Activated CD8-positive, alpha-beta memory T cell treated with anti-CD3 and anti-CD28 coated beads, Interleukin-2, amount 50 U/mL, for 1 hour (primary cell): ENCODE data around the gene LYPD1.

Experiments used
- DNase-seq: peaks from one replicate; pipeline ENCODE4 v3.0.0-alpha.2; 2020; ENCODE audit errors: extremely low read depth

The LYPD1 gene

DNA sequence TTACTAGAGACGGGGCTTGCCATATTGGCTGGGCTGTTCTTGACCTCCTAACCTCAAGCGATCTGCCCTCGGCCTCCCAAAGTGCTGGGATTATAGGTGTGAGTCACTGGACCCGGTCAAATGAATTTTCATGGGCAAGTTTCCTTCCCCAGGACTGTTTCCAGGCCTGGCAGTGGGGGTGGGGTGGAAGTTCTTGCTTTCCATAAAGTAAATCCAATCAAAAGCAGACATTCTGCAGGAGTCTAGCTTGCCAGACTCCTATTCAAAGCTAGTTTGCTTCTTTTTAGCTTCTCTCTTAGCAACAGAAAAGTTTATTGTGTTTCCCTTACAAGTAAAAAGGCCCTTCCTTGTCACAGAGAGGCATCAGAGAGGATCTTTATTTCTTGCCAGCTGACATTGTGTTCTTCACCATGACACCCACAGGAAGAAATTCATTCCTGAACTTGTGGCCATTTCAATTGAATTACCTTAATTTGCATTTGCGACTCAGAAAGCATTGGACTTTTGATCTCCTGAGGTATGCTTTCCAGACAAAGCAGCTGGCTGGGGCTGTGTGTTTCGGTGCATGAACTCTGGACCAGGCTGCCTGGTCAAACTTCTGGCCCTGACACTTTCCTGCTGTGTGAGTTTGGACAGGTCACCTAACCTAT is 37.9 kb downstream of the LYPD1 start:
- no peak for DNase-seq

DNA sequence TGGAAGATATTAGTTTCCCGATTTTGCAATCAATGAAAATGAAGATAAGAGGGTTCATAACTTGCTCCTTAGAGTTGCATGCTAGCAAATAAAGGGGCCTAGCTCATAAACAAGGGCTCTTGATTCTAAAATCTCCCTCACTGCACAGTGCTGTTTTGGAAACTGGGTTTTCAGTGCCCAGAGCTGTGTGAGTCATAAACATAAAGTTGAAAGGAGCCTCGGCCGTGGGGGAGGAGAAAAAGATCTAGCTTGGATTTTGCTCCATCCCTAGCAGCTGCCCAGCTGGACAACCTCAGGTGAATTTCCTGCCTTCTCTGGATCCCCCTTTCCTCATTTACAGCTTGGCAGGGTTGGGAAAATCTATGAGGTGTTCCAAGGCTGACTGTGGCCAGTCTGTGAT is 42.5 kb downstream of the LYPD1 start:
- DNase-seq: no peak

DNA sequence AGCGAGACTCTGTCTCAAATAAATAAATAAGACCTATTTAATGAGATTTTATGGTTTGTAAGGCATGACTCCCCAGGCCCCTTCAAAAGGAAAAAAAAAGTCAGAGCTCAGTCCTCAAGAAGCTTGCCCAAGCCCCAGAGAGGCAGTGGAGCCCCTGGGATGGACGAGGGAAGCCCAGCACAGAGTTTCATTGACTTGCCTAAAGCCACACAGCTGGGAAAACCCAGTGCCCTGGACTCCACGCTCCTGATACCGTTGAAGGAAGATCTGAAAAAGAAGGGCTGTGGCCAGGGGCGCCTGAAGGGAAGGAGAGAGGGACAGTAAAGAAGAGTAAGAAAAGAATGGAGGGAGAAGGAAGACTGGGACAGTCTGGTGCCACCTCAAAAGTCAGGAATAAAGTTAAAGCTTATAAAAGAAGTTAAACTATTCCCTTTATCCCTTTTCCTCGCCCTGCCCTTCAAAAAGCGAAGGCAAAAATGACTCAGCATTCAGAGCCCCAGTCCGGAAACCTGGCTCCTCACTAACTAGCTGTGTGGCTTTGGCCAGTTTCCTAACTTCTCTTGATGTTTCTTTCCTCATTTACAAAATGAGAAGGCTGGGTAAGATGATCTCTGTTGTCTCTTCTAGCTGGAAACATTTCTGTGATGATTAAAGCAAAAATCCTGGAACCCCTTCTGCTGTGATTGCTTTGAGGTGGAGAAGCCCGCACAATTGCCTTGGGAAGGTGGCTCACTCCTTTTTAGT is 46.7 kb downstream of the LYPD1 start:
- no peak for DNase-seq

DNA sequence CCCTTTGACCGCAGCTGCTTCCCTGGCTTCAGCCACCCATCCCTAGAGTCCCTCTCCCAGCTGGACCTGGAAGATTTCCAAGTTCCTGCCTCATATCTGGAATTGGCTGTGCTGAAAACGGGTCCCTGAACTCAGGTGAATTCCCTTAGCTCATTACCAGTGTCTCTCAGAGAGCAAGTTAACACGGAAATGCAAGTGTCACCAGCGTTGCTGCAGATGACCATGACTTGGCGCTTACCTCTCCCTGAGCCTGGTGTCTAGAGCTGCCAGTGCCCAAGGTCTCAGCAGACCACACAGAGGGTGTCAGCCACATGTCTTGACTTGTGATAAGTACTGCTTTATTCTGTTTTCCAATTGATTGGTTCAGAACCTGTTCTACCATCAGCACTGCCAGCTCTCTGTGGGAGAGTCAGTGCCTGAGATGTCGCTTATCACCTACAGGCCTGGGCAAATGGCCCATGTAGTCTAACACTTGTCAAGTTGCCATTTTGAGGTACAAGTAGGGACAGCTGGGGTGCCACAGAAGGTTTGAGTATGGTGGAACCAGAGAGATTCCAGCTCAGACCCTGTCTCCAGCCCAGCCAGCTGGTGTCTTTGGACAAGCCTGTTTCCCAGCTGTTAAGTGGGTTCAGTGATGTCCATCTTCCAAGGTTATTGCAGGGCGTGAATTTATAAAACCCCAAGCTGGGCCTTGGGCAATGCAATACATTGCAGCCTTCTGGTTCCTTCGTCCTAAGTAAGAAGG is 48.7 kb downstream of the LYPD1 start:
- DNase-seq: no peak

DNA sequence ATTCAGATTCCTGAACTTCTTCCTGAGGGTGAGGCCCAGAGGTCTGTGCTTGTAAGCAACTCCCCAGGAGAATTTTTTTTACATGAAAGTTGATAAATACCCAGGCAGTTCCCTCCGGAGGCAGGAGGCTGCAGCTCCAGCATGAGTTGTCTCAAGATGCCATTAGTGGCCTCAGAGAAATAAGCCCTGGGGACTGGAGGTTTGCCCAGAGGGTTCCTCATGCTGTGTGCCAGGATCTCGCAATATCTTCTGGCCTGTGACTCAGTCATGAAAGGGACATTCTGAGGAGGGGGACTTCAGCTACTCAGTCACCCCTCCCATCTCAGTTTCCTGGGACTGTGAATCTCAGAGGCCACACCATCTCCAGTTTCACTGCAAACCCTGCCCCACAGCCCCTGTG is 49.9 kb downstream of the LYPD1 start:
- DNase-seq: no peak

DNA sequence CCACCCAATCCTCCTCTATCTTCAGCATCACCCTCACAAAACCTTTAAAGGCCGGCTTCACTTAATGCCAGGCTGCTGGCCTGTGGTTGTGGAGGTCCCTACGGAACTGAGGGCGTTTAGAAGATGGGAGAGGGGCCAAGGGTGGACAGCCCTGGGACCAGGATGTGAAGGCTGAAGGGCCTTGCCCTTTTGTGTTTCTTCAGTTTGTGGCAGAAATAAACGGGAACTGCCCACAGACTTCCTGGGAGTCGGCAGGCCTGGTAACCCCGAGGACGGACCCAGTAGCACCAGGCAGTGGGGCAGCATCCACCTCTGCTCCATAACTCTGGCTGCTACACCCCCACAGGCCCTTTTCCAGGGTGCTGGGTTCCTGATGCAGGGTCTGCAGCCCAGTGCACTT is 51.3 kb downstream of the LYPD1 start:
- no peak for DNase-seq

DNA sequence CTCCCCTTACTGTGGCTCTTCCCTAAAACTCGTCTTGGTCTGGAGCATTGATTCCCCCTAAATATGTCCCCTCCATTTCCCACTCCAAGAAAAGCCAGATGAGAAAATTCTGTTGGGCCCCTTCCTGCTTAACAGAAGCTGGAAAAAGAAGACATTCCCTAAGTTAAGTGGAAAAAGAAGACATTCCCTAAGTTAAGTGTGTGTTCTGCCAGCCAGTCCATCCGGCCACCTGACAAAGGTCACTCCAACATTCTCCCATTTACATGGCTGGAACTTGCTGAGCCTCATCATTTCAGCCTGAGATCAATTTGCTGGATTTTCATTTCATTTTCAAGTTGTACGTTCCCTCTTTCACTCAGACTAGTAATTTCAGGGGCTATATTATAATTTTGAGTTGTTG is 52.0 kb downstream of the LYPD1 start:
- DNase-seq: no peak

DNA sequence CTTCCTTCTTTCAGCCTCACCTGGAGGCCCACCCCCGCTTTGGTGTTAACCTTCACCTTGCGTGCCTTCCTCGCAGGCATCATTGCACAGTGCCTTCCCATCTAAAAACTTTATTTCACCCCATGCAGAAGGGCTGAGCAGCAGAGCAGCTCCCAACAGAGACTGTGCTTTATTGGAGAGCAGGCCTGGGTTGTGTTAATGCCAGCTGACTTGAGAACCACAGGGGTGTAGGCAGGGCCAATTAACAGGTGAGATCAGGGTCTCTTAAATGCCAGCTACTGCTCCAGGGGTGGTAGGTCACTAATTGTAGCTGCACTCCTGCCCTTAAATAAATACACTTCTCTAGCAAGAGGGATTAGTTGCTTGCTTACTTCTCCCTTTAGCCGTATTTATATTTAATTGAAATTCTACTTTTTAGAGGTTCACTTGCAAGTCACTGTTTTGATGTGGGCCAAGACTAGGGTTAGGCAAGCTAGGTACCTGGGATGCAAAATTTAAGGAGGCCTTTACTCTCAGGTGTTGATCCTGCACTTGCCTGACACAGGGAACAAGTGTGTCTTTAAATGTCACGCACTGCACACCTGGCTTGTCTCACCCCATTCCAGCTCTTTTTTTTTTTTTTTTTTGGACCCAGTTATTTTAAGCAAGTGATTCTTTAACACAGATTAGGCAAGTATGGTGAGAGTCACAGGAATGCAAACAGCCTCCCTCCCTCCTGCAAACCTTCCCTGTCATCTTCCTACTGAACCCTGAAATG is 54.5 kb downstream of the LYPD1 start:
- DNase-seq: no peak

DNA sequence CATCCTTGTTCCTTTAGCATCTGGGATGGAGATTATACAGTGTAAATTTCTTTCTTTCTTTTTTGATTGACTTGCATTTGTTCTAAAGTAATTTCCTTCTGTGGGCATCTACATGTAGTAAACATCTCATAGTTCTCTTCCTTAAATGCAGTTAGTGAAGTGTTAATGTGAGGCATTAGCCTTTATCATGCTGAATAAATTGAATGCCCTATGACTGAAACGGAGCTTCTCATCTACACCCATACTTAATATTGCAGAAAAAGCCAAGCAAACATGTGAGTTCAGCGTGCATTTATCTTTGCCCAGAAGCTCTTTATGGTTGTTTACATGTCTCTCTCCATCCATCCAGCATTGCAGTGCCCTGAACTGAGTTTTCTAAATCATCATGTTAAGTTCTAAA is 58.3 kb downstream of the LYPD1 start:
- no peak for DNase-seq

DNA sequence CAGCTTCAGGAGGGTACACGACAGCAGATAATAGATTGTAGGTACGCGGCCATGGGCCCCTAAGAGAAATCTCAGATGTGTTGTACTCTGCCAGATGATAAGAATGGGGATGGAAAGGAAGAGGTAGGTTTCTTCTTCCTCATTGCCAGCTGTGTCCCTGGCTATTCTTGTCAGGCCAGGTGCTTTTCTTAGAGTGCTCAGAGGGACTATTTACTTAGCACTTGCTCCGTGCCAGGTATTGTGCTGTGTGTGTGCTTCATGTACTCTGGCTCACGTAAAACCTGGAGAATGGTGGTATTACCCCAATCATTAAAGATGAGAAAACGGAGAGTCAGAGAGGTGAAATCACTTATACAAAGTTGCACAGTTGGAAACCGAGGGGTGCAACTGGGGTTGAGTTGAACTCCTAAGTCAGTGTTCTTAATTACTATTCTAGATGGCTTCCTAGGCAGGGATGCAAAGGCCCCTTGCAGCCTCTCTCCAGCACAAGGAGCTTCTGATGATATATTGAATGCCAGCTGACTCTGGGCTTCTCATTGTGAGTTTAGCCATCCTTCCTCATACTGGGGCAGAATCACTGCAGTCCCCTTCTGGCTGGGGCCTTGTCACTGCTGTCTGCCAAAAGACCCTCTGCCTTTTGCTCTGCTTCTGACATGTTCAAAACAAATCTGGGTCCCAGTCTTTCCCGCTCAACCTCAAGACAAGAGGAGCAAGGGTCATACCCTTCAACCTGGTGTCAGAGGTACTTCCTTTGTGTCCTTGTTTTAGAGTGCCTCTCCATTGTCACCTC is 60.7 kb downstream of the LYPD1 start:
- no peak for DNase-seq

DNA sequence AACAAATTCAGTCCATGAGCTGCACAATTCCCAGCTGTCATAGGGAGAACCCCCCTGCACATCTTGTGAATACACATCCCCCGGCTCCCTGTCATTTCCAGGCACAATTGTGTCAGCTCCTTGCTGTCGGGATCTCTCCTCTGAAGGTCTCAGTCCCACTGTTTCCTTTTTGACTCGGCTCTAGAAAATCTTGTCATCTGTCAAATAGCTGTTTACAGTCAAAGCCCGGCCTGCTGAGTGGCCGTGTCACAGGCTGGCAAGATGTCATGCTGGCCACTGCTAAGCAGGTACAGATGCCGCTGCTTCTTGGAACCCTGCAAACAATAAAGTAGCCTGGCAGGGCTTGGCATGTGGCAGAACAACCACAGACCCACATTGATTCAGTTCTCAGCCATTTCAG is 61.7 kb downstream of the LYPD1 start:
- no peak for DNase-seq

DNA sequence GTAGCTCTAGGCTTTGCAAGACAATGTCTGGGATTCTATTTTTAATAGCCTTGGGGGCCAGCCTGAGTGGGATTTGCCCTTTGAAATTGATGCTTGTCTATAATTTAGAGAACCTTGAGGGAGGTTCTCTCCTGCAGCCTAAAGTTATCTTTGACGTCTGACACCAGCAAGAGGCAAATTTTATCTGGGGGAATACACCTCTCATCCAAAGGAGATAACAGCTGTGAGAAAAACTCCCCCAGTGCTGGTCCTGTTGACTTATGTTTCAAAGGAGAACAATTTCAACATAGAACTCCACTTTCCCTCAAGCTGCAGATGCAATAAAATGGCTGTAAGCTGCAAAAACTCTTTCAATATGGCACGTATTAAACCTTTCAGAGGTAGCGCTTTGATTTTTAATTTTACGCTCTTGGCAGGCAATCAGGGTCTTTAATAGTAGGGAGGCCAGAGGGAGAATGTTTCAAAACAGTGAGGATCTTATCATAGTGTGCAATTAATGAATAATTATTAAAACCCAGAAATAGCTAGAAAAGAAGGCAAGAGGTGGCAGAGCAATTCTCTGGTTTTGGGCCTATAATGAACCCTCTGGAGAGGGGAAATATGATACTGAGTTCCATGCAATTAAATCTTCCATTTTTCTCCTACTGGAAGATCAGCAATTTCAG is 62.4 kb downstream of the LYPD1 start:
- no peak for DNase-seq

DNA sequence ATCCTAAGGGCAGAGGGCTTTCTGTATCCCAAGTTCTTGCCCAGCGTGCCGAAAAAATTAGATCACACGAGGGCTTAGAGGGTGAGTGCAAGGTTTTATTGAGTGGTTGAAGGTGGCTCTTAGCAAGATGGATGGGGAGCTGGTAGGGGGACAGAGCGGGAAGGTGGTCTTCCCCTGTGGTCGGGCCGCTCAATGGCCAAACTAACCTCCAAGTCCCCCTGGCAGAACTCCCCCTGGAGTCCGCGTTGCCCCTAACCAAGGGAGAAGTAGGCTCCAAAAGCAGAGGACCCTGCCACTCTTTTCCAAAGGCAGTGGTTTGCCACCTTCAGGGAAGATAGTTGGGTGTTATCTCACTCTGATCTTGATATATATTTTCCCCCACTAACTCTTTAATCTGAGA is 63.4 kb downstream of the LYPD1 start:
- DNase-seq: no peak

DNA sequence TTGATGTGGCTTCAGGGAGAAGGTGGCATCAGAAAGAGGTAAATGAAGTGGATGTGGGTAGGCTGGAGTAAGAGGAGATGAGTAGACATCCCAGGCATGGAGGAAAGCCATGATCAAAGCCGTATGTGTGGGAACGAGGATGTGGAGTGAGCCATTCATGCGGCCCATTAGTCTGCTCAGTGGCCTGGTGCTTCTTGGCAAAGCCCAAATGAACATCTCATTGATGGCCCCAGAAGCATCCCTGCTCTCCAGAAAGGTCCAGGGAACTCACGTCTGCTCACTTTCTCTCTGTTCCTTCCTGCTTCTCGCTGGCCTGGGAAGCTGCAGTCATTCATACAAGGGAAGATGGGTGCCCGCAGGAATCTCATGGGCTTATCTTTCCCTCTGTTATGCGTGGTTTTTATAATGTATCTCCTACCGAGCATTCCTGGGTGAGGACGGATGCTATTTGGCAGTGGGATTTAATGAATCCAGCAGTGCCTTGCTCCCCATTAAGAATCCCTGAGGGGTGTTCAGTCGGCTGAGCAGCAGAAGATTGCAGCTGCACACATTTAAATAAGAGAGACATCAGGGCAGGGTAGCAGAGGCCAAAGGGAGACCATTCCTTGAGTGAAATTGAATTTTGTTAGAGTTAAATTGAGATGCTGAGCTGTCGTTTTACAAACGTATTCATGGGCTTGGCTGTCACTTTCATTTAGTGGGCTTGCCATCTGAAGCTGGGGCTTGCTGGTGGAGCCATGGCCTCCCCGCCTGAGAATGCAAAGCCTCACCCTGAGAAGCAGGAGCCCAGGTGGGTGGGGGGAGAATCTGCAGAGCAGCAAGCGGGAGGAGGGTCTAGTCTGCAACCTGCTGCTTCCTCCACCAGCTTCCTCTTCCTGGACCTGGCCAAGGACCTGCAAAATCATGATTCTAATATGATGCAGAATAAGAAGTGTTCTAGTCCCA is 64.5 kb downstream of the LYPD1 start:
- DNase-seq: no peak

DNA sequence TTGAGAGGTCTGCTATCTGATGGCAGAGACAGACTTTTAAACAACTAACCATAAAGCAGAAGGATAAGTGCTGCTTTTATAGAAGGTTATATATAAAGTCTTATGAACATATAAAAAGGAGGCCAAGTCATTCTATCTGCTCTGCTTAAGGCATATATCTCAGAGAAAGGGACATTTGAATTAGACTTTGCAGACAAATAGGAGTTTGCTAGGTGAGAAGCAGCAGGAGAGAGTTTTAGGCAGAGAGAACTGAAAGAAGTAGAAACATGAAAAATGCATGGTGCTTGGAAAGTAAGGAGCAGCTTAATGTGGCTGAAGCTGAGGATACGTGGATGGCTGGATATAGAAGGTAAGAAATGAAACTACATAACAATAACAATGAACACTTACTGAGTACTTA is 65.4 kb downstream of the LYPD1 start:
- no peak for DNase-seq

DNA sequence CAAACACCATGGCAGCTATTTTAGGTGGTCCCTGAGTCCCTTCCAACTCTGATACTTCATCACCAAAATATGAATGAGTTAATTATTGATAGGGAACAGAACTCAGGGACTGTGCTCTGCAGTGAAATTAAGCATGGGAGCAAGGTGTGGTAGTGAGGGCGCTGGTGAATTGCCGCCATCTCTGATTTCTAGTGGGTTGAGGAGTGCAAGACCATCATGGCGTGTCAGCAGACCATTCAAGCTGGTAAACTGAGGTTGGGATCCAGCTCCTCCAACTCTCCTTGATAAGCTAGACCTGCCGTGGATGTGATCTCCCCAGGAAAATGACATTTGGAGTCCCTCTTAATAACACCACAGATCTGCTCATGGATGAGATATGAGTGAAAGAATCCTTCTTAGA is 70.4 kb downstream of the LYPD1 start:
- DNase-seq: no peak

DNA sequence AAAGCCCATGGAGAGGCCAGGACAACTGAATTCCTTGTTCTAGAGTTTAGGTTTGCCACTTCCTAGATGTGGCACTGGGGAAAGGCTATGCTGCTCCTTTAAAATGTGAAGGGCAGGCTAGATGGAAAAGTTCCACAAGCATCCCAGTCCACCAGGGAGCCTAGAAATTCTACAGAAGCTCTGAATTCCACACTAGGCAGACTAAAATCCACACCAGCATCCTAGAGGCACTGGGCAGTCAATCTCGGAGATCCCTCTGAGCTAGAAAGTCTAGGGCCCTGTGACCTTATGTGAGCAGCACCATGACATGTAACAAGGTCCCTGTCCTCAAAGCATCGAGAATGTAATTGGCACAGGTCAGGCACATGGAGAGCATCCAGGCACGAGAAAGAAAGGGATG is 71.5 kb downstream of the LYPD1 start:
- DNase-seq: no peak

DNA sequence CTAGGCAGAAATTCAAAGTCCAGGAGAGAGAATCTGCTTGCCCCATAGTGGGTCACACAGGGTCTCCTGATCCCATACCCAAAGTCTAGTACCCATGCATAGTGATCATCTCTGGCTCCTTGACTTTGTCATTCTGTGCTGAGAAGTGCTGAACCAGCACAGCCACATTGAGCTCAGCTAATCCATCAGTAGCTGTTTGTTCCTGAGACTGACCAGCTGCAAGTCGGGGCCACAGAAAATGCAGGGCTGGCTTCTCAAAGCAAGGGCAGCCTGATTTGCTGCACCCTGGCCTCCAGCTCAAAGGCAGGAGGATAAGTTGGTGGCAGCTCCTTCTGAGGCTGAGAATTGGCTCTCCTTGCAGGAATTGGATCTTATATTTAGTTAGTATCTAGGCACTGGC is 72.2 kb downstream of the LYPD1 start:
- no peak for DNase-seq

DNA sequence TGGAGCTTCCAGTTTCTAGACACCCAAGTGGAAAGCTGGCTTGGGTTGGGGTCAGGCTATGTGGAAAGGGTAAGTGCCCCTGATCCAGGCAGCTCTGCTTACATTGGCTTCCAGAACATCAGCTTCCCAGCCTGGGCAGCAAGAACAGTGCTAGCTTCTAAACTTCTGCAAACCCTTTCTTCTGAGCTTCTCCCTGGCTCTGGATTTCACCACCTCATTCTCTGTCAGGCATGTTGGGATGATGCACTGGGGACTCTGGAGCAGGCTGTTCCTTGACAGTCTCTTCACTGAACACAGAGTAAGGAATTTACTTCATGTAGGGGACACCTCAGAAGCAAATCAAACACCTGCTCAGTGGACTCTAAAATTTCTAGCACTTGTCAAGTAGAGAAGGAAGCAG is 72.8 kb downstream of the LYPD1 start:
- DNase-seq: no peak

DNA sequence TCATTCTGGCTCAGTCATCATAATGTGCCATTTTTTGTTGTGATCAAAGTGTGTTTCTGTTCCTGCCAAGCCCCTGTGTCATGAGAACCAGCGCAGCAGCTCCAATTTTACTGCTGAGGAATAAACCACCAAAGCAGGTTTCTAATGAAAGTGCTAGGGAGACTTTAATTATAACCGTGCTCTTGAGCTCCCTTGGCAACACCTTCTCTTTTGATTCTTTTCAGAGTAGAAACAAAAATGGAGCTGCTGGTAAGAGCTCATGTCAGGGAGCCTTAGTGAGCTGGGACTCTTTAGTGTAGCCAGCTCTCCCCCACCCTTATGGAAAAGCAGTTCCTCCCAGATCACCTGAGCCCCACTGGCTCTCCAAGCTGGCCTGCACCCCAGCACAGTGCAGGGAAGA is 74.3 kb downstream of the LYPD1 start:
- DNase-seq: no peak
